Ovary (tissue), 3 donors: Measurements from ENCODE around the gene COL4A1.

Experiments used
- EP300 ChIP-seq: sonication (generic); formaldehyde crosslinking; IDR thresholded peaks from one replicate; pipeline ENCODE4 v1.6.1; 2017; ENCODE audit warnings: antibody characterized with exemption
- TF ChIP-seq, protein P1 (sequence below), 3 donors: fragments of 450-650 bp in 2 of 3; fragments of 200-600 bp in 1 of 3; IDR thresholded peaks; one replicate each; pipeline versions ENCODE4 v1.5.1 to v1.8.0; 2016 to 2022; ENCODE audit warnings: antibody characterized with exemption in 3 of 3, mild to moderate bottlenecking in 1 of 3
- donor health status: DM: no; HTN: no; CAD: no.

DNA sequence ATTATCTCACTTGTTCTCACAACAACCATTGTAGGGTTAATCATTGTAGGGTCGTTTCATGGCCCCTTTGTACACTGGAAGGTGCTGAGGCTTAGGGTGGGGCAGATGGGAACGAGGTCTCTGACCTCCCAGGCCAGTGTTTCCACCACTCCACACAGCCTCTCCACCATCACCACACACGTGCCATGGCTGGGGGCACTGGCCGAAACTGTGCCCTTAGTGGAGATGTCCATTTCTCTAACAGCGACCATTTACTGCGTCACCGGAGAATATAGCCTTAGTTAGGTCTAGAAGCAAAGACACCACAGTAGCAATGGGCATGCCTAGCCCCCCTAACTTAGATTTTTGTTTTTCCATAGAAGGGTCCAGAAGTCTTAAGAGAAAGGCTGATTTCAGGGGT lies 36.5 kb downstream of the COL4A1 start:
- TF ChIP-seq, protein P1, sequence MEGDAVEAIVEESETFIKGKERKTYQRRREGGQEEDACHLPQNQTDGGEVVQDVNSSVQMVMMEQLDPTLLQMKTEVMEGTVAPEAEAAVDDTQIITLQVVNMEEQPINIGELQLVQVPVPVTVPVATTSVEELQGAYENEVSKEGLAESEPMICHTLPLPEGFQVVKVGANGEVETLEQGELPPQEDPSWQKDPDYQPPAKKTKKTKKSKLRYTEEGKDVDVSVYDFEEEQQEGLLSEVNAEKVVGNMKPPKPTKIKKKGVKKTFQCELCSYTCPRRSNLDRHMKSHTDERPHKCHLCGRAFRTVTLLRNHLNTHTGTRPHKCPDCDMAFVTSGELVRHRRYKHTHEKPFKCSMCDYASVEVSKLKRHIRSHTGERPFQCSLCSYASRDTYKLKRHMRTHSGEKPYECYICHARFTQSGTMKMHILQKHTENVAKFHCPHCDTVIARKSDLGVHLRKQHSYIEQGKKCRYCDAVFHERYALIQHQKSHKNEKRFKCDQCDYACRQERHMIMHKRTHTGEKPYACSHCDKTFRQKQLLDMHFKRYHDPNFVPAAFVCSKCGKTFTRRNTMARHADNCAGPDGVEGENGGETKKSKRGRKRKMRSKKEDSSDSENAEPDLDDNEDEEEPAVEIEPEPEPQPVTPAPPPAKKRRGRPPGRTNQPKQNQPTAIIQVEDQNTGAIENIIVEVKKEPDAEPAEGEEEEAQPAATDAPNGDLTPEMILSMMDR (IDR thresholded peaks at IDR 0.05), result no peak
- no peak for TF ChIP-seq EP300
